Fibroblast of upper back skin (primary cell): ENCODE data around the gene TGFBR2.

Experiments
- DNase-seq: peaks from one replicate; pipeline ENCODE4 v3.0.0-alpha.2; 2013

Gene TGFBR2

GRCh38 chr3:30676424-30677346 lies 70.3 kb downstream of the TGFBR2 start:
- no peak for DNase-seq

GRCh38 chr3:30677347-30677685 lies 70.9 kb downstream of the TGFBR2 start:
- no peak for DNase-seq

- DNase-seq: no peak
Observed at GRCh38 chr3:30679045-30679444, 72.6 kb downstream of the TGFBR2 start.

GRCh38 chr3:30680789-30681648 lies 74.6 kb downstream of the TGFBR2 start:
- peak; percentile 86 for DNase-seq

- DNase-seq: no peak
Observed at GRCh38 chr3:30681649-30682211, 75.3 kb downstream of the TGFBR2 start.

- peak; percentile 15 for DNase-seq
Observed at GRCh38 chr3:30682434-30683155, 76.2 kb downstream of the TGFBR2 start.

- DNase-seq: no peak
Observed at GRCh38 chr3:30683769-30684168, 77.4 kb downstream of the TGFBR2 start.

GRCh38 chr3:30684356-30684755 lies 78.0 kb downstream of the TGFBR2 start:
- no peak for DNase-seq

- DNase-seq: peak; percentile 11
Observed at GRCh38 chr3:30685267-30685667, 78.9 kb downstream of the TGFBR2 start.

GRCh38 chr3:30686176-30686575 lies 79.8 kb downstream of the TGFBR2 start:
- DNase-seq: peak; percentile 30

GRCh38 chr3:30686799-30687198 lies 80.4 kb downstream of the TGFBR2 start:
- DNase-seq: no peak

- DNase-seq: no peak
Observed at GRCh38 chr3:30687930-30688570, 81.6 kb downstream of the TGFBR2 start.

- DNase-seq: peak; percentile 69
Observed at GRCh38 chr3:30688776-30689641, 82.6 kb downstream of the TGFBR2 start.

GRCh38 chr3:30690199-30690598 lies 83.8 kb downstream of the TGFBR2 start:
- DNase-seq: no peak

GRCh38 chr3:30691249-30691880 lies 85.0 kb downstream of the TGFBR2 start:
- no peak for DNase-seq

GRCh38 chr3:30691944-30692343 lies 85.5 kb downstream of the TGFBR2 start:
- DNase-seq: no peak

GRCh38 chr3:30692498-30693130 lies 86.2 kb downstream of the TGFBR2 start:
- DNase-seq: no peak

- DNase-seq: peak; percentile 78
Observed at GRCh38 chr3:30693470-30694120, 87.2 kb downstream of the TGFBR2 start.

- DNase-seq: no peak
Observed at GRCh38 chr3:30694148-30694547, 87.7 kb downstream of the TGFBR2 start.

GRCh38 chr3:30694668-30695067 lies 88.3 kb downstream of the TGFBR2 start:
- no peak for DNase-seq
